ENCODE measurements around the gene ICAM4. TPM values are rescaled to one million over a fixed set of nuclear protein-coding genes. Genes with fewer than 3 reads are reported as not detected.

Gene ICAM4
- total RNA-seq, 1 donor from 2014 or later, result not detected

DNA sequence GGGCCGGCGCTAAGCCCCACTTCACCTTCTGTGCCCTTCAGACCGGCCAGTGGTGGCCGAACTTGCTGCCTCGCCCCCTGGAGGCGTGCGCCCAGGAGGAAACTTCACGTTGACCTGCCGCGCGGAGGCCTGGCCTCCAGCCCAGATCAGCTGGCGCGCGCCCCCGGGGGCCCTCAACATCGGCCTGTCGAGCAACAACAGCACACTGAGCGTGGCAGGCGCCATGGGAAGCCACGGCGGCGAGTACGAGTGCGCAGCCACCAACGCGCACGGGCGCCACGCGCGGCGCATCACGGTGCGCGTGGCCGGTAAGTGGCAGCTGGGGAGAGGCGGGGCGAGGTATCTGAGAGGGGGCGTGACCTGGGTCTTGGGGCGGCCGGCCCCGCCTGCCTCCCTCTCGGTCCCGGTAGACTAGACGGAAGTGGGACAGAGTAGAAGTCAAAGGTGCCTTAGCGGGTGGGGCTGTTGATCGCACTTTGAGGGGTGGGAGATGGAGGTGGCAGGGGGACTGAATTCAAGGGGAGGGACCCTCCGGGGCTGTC is 8.6 kb downstream of the ICAM4 start:
- Mint-ChIP-seq H3K36me3 (ENCODE audit: unreplicated experiment) (peaks cover 2% of the 10 kb centered on the region), H3K9me3 (ENCODE audit: unreplicated experiment) (no peaks in the 10 kb centered on the region), H3K27ac (ENCODE audit: unreplicated experiment) (no peak overlapping the region), H3K4me3 (ENCODE audit: unreplicated experiment) (peak overlapping the region; percentile 45), H3K4me1 (ENCODE audit: unreplicated experiment) (peaks cover 34% of the 10 kb centered on the region), H3K27me3 (ENCODE audit: unreplicated experiment) (peaks cover 63% of the 10 kb centered on the region)
- TF ChIP-seq CTCF (IDR thresholded peaks at IDR 0.05), result no peak
- DNase-seq (ENCODE audit: extremely low spot score, unreplicated experiment), result no peak

GRCh38 chr19:10295847-10296591 is 9.3 kb downstream of the ICAM4 start:
- no peak overlapping the region for H3K27ac Mint-ChIP-seq (ENCODE audit: unreplicated experiment)
- no peaks in the 10 kb centered on the region for H3K9me3 Mint-ChIP-seq (ENCODE audit: unreplicated experiment)
- H3K27me3 Mint-ChIP-seq (ENCODE audit: unreplicated experiment), result peaks cover 56% of the 10 kb centered on the region
- H3K4me1 Mint-ChIP-seq (ENCODE audit: unreplicated experiment), result peaks cover 28% of the 10 kb centered on the region
- H3K4me3 Mint-ChIP-seq (ENCODE audit: unreplicated experiment), result peak overlapping the region; percentile 45
- DNase-seq (ENCODE audit: extremely low spot score, unreplicated experiment), result peak; percentile 81
- no peak for TF ChIP-seq CTCF (IDR thresholded peaks at IDR 0.05)
- peaks cover 2% of the 10 kb centered on the region for H3K36me3 Mint-ChIP-seq (ENCODE audit: unreplicated experiment)

GRCh38 chr19:10299545-10300458 is 13.0 kb downstream of the ICAM4 start:
- no peaks in the 10 kb centered on the region for H3K9me3 Mint-ChIP-seq (ENCODE audit: unreplicated experiment)
- peaks cover 5% of the 10 kb centered on the region for H3K4me1 Mint-ChIP-seq (ENCODE audit: unreplicated experiment)
- peaks cover 23% of the 10 kb centered on the region for H3K27me3 Mint-ChIP-seq (ENCODE audit: unreplicated experiment)
- DNase-seq (ENCODE audit: extremely low spot score, unreplicated experiment), result no peak
- no peak for TF ChIP-seq CTCF (IDR thresholded peaks at IDR 0.05)
- no peaks in the 10 kb centered on the region for H3K36me3 Mint-ChIP-seq (ENCODE audit: unreplicated experiment)
- no peak overlapping the region for H3K27ac Mint-ChIP-seq (ENCODE audit: unreplicated experiment)
- H3K4me3 Mint-ChIP-seq (ENCODE audit: unreplicated experiment), result no peak overlapping the region

GRCh38 chr19:10305139-10305806 is 18.5 kb downstream of the ICAM4 start:
- H3K9me3 Mint-ChIP-seq (ENCODE audit: unreplicated experiment), result no peaks in the 10 kb centered on the region
- peaks cover 3% of the 10 kb centered on the region for H3K27me3 Mint-ChIP-seq (ENCODE audit: unreplicated experiment)
- H3K4me3 Mint-ChIP-seq (ENCODE audit: unreplicated experiment), result no peak overlapping the region
- TF ChIP-seq CTCF (IDR thresholded peaks at IDR 0.05), result no peak
- H3K4me1 Mint-ChIP-seq (ENCODE audit: unreplicated experiment), result no peaks in the 10 kb centered on the region
- H3K36me3 Mint-ChIP-seq (ENCODE audit: unreplicated experiment), result peaks cover 5% of the 10 kb centered on the region
- H3K27ac Mint-ChIP-seq (ENCODE audit: unreplicated experiment), result no peak overlapping the region
- no peak for DNase-seq (ENCODE audit: extremely low spot score, unreplicated experiment)
